Epidermal melanocyte (primary cell): ENCODE results near the gene RSBN1.
"Not testable (repeated sequence)": the region's sequence is repeated elsewhere in the genome, so short reads cannot be mapped to it uniquely, and the experiment has no call there.

Source experiments
- DNase-seq: peaks from one replicate; pipeline ENCODE4 v3.0.0; 2011; ENCODE audit warnings: low spot score; ENCODE audit not compliant: insufficient read length

Gene RSBN1

DNA sequence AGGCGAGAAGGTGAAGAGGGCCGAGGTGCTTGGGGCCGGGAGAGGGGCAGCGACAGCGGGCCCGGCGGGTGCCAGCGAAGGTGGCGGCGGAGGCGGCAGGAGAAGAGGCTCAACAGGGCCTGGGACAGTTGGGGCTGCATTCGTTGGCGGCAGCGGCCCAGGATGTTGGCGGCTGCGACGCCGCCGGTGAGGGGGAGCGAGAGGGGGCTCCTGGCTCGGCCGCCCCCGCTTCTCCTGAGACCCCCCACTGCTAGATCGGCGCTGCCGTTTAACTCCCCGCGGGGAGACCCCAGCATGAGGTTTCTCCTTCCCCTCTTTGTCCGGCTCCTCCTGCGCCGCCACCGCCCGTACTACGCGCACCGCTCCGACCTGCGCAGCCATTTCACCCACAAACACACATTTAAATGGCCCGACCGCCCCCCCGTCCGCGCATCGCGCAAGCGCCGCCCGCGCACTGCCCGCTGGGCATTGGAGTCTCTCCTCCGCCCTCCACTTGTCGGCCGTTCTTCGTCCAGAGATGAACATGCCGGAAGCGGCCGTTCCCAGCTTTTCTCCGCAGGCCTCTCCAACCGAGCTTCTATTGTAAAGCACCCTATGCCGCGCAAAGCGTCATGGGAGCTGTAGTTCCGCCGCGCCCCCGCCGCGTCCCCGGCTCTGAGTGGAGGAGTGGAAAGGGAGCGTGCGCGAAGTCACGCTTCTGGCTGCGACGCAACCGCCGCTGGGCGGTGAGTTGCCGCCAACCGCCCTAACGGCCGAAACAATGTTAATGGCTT is at the start of gene RSBN1:
TSS of gene RSBN1 (minus strand) at position 589 of the 773 bp plus-strand sequence. CDS start at position 525, 64 bp downstream.
- DNase-seq, result peak; percentile 88

DNA sequence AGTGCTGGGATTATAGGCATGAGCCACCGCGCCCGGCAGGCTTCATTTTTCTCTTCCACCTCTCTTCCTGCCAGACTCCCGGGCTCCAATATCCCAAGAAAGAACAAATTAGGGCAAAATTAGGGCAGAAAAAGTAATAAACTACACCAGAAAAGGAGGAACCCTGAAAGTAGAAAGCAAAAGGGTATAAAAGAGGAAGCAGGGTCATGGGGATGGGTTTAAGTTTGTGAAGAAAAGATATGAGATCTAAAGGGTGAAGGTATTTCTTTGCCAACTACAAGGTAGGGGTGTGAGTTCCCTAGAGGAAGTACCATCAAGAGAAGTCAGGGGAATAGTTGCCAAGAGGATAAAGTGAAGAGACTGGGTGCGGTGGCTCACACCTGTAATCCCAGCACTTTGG is 49.4 kb upstream of the RSBN1 start:
- no peak for DNase-seq

DNA sequence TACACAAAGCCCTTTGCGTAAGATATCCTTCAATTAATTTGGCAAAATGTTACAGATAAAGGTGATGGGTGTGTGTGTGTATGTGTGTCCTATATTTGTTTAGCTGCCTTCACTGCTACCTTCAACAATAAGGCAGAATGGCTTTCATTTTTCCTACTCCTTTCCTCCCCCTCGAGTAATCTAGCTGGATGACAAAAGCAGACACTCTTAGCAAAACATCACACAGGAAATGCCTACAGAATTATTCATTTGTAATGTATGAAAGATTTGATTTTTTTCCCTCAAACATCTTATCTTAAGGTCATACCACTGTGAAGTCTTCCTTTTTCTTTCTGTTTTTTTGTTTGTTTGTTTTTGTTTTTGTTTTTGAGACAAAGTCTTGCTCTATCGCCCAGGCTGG is 48.6 kb upstream of the RSBN1 start:
- no peak for DNase-seq

DNA sequence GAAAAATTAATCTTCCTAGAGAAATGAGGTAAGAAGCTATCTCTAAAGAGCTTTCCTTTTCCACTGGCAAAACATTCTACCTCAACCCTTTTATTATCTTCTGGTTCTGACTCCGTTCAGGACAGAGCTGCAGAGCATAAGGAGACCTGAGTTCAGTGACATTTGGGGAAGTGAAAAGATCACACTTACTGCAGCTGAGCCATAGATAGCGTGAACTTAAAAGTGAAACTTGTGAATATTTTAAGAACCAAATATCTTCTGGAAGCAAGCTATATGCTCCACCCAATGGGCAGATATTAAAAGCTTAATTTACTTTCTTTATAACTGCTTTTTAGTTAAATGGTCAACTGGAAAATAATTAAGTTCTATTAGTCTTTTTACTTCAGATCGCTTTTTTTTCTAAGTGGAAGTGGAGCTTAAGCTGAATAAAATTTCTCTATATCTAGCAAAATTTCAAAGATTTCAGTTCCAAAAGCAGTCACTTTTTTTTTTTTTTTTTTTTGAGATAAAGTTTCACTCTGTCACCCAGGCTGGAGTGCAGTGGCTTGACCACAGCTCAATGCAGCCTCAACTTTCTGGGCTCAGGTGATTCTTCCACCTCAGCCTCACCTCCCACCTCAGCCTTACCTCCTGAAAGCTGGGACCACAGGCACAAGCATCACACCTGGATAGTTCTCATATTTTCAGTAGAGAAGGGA is 47.4 kb upstream of the RSBN1 start:
- no peak for DNase-seq

DNA sequence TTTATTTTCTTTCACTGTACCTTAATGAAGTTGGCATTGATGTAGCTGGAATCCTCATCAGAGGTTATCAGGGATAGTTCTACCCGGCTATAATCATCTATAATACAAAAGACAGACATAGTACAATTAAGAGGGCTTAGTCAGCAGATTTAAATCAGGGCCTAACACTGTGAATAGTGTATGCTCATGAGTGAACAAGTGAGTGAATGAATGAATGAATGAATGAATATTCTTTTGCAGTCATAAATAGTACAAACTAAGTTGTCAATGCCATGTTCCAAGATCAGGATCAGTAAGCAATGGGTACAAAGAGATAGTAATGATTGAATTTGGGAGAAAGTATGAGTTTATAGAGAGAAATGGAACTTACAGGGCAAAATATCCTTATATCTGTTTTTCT is 46.7 kb upstream of the RSBN1 start:
- no peak for DNase-seq

DNA sequence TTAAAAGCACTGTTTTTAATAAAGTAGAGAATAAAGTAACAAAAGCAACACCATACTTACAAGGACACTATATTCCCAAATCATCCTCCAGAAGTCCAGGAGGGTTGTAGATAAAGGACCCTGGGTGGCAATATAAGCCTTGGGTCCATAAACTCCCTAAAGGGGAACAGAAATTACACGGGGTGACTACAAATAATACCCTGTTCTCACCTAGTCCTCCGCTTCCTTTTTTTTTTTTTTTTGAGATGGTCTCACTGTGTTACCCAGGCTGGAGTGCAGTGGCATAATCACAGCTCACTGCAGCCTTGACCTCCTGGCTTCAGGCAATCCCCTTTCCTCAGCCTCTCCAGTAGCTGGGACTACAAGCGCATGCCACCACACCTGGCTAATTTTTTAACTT is 46.1 kb upstream of the RSBN1 start:
- no peak for DNase-seq

DNA sequence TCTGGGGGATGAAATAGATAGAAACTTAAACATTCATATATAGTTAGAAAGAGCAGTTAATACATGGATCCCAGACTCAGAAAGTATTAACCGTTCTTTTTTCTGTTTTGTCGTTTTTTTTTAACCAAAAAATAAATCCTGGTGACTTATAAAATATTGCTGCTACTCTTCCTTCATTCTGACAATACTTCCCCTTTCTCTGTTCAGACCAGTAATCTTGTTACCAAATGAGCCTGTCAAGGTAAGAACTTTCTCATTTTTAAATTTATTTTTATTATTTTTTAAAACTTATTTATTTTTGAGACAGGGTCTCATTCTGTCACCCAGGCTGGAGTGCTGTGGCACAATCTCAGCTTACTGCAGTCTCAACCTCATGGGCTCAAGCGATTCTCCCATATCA is 45.5 kb upstream of the RSBN1 start:
- DNase-seq, result no peak

DNA sequence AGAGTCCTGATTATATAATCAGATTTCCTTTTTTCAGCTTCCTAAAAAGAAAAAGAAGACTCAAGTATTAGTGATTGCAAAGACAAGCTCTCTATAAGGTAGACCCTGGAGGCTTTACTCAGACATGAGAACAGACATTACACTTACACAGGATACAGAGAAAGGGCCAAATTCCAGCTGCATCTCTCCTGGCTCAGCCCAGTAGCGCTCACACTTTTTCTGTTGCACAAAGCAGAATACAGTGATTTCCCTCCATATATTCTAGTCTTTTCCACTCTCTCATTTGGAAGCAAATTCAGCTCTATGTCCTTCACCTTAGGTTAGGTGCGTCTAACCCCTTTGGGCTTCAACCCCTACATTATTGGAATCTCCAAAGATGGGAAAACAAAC is 44.1 kb upstream of the RSBN1 start:
- no peak for DNase-seq

DNA sequence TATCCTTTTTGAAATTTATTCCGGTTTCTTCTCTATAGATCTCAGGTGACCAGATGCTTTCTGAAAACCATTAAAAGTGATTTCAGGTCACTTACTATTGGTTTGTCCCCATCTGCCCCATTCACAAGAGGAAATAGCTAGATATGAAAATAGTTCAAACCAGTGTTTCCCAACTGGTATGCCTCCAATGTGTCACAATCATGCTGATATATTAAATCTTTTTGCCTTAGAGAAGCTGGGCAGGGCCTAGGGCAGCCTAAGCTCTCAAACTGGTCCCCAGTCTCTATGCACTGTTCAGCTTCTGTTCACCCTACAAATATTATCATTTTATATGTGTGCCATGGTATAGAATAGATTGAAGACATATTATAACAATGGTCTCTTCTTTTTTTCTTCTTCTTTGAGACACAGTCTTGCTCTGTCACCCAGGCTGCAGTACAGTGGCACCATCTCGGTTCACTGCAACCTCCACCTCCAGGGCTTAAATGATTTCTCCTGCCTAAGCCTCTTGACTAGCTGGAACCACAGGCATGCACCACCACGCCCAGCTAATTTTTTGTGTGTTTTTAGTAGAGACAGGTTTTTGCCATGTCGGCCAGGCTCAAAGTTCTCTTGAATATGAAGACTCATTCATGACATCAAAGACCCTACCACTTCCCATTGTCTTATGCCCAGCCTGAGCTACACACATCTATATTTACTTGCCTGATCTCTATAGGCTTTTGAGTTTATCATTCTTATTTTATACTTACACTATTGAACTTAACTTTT is 43.5 kb upstream of the RSBN1 start:
- no peak for DNase-seq

DNA sequence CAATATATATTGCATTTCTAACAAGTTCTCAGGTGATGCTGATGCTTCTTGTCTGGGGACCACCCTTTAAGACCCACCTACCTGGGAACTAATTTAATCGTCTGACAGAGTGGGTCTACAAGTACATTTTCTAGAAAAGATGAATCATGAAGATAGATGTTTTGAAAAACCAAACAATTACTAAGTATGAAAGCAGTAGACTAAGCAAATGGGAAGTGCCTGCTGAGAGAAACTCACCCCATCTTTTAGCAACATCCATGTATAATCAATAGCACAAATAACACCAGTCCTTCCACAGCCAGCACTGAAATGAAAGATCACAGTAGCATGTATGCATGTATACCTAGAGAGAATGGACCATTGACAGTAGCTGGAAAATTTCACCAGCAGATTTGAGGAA is 42.0 kb upstream of the RSBN1 start:
- DNase-seq, result no peak

DNA sequence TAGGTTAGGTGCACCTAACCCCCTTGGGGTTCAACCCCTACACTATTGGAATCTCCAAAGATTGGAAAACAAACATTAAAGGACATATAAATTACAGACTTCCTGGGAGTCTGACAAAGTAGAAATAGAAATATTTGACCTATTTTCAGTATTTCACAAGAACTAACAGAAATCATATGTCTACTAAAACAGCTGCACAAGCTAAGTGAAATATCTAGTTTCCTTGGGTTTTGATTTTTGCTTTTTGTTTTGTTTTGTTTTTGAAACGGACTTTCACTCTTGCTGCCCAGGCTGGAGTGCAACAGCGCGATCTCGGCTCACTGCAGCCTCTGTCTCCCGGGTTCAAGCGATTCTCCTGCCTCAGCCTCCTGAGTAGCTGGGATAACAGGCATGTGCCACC is 40.4 kb upstream of the RSBN1 start:
- DNase-seq, result not testable (repeated sequence)

DNA sequence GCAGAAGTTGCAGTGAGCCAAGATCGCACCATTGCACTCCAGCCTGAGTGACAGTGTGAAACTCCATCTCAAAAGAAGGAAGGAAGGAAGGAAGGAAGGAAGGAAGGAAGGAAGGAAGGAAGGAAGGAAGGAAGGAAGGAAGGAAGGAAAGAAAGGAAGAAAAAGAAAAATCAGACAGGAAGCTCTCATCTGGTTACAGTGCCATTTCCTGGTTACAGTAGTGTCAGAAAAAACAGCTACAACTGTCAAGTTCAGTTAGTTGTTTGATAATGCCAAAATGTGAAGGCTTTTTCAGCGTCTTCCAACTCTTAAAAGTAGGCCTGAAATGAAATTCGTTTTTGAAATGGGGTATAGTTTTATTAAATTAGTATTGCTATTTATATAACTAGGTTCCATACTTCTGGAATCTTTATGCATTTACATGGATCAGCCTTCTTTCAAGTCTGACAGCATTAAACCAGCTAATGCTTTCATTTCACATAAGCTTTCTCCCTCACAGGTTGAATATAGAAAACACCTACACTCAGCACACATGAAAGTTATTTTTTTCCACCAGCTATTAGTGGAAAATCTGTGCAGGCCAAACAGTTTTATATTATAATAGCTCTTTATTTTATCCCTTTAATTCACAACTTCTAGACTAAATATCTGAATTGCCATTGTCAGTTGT is 38.0 kb upstream of the RSBN1 start:
- DNase-seq, result no peak

DNA sequence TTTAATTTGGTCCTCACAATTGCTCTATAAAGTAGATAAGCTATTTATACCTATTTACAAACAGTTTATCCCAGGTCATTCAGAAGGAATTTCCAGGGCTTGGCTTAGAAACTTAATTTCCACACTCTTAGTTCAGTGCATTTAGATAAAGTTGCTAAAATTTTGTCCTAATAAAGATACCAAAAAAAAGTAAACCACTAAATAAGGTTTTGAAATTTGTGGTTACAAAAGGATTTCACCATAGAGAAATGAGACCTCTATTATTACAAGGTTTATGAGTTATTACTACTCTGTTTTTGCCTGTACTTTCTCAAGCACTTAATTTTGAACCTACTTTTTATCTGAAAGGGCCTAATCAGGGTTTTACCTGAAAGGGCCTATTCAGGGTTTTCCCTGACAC is 36.8 kb upstream of the RSBN1 start:
- no peak for DNase-seq

DNA sequence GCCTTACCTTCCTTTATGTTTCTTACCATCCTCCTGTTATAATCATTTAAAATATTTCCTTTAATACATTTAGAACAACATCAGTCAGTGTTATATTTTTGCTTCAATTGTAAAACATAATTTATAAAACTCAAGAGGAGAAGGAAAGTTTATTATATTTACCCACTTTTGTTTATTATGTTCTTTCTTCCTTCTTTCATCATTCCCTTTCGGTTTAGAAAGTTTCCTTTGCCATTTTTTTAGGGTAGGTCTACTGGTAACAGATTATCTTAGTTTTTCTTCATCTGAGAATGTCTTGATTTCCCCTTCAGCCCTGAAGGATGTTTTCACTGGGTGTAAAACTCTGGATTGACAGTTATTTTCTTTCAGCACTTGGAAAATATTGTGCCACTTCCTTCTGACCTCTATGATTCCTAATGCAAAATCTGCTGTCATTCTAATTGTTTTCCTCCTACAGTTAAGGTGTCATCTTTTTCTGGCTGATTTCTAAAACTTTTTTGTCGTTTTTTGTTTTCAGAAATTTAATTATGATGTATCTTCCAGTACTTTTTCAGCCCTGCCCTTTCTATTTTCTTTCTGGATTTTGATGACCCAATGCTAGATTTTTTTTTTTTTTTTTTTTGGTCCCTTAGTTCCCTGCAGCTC is 34.2 kb upstream of the RSBN1 start:
- no peak for DNase-seq

DNA sequence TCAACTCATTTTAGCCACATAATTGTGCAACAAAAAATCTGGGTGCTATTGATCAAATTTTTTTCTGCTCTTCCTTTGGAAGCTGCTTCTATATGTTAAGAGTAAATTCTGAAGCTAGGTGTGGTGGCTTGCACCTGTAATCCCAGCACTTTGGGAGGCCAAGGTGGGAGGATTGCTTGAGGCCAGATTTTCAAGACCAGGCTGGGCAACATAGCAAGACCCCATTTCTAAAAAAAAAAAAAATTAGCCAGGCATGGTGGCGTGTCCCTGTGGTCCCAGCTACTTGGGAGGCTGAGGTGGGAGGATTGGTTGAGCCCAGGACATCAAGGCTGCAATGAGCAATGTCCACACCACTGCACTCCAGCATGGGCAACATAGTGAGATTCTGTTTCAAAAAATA is 24.3 kb upstream of the RSBN1 start:
- no peak for DNase-seq

DNA sequence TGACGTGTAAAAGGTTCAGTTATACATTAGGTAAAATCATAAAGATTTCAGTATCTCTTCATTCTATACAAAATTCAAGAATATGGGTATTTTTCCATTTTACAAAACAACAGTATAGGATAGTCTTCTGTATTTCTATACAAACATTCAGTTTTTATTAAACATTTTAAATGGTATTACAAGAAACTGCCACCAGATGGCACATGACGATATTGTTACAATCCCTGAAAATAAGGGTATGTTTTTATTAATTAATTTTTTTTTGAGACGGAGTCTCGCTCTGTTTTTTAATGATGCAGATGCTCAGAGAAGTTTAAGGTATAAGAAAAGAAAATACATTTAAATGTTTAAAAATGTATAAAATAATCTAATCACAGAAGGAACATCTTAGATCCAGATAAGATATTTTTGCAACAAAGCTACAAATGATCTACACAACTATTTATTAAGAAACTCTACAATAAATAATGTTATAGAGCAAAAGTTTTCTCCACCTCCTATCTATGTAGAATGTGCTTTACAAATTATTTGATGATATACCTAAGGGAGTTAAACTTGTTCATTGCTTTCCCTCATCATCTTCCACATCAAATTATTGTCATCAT is 23.5 kb upstream of the RSBN1 start:
- DNase-seq, result peak; percentile 32

DNA sequence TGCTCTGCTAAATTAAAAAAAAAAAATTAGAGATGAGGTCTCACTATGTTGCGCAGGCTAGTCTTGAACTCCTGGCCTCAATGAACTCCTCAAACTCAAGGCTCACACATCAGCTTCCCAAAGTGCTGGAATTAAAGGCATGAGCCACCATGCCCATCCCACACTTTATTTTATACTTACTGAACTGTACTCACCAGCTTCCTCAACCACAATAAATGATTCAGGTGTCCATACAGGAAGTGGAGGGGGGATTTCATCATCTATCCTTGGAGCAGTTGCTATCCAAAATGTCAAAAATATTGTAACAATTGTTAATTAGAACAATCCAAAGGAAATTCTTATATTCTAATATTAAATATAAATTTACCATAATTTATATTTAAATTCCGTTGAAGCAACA is 22.4 kb upstream of the RSBN1 start:
- DNase-seq, result no peak

DNA sequence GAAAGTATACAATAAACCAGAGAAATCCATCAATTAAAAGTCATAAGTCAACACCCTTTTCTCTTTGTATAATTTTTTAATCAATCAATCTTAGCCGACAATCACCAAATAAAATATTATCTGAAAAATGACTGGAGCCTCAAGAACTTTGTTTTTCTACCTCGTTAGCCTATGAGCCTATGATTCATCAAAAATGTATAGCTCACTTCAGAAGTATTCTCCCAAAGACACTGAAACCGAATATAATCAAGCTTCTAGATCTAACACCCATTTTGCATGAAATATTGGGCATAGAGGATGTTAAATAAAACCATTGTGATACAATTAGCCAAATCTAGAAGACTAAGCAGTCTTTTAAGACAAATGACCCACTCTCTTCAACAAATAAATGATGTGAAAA is 17.8 kb upstream of the RSBN1 start:
- no peak for DNase-seq

DNA sequence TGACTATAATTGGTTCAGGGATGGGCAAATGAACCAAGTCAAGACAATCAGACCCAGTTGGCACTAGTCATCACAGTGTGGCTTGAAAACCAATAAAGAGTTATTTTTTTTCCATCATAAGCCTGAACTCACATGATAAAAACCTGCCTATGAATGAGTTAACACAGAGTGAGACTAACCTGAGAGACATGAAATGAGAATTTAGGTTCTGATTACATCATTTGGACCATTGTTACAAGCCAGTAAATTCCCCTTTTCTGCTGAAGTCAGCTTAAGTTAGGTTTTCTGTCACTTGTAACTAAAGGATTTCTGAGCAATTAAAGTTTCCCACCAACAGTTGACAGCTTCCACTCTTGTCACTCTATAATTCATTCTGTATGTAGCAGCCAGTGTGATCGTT is 9.6 kb upstream of the RSBN1 start:
- no peak for DNase-seq

DNA sequence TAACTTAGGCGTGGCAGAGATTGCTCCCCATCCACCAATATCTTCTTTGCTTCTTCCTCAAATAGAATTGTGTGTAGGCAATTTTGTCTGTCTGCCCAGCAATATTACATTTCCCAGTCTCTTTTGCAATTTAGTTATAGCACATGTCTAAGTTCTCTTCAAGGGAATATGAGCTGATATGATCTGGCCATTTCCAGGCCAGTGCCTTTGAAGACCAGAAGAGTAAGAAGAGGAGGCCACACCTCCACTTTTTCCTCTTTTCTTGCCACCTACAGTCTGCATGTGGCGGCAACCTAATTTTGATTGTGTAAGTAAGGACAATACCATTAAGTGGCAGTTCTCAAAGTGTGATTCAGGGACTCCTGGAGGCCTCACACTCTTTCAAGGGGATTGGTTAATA is 6.3 kb upstream of the RSBN1 start:
- DNase-seq, result no peak

DNA sequence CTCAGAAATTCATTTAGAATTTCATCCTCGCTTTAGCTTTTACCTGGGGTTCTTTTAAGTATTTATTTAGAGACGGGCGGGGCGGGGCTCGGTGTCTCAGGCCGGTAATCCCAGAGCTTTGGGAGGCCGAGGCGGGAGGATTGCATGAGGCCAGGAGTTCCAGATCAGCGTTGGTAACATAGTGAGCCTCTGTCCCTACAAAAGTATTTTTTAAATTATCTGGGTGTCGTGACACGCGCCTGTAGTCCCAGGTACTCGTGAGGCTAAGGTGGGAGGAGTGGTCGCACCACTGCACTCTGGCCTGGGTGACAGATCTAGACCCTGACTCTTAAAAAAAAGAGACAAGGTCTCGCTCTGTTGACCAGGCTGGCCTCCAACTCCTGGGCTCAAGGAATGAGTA is 942 bp upstream of the RSBN1 start:
- DNase-seq, result no peak
